ENCODE results near the gene MCIDAS. TPM values are rescaled to one million over a fixed set of nuclear protein-coding genes. Genes with fewer than 3 reads are reported as not detected.

MCIDAS gene
- total and polyA plus RNA-seq, 10 donors = not detected

DNA sequence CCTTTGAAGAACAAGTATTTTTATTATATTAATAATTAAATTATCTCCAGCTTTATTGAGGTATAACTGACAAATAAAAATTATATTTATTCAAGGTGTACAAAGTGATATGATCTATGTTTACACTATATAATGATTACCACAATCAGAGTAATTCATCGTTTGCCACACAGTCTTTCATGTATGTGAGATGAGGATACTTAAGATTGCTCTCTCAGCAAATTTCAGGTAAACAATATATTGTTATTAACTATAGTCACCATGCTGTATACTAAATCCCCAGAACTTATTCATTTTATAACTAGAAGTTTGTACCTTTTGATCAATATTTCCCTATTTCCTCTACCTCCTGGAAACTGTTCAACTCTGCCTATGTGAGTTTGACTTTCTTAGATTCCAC, 22.9 kb upstream of the MCIDAS start:
- DNase-seq = no peak
- peaks cover 0 to 11% (median 9%) of the 10 kb centered on the region in 6 donors for H3K36me3 ChIP-seq
- TF ChIP-seq POLR2A (IDR thresholded peaks at IDR 0.05) = no peak
- no peak for TF ChIP-seq CTCF (IDR thresholded peaks at IDR 0.05 in 8 of 11, conservative IDR thresholded peaks at IDR 0.05 in 3 of 11)
- TF ChIP-seq POLR2AphosphoS5 (IDR thresholded peaks at IDR 0.05) = no peak
- H3K27me3 ChIP-seq (replicated peaks in 1 of 7) = no peaks in the 10 kb centered on the region
- 90 to 93% (median 92%) methylated on average over 1 of the region's 1 CpG for WGBS, 5 donors
- H3K9me3 ChIP-seq = peaks cover 0 to 23% (median 19%) of the 10 kb centered on the region in 8 donors
- no peak overlapping the region for H3K27ac ChIP-seq
- H3K4me1 ChIP-seq = no peaks in the 10 kb centered on the region
- intact Hi-C loops (cut with DNase I; ENCODE audit: low total_unique reads) = no loop called here
- H3K4me3 ChIP-seq = no peak overlapping the region

DNA sequence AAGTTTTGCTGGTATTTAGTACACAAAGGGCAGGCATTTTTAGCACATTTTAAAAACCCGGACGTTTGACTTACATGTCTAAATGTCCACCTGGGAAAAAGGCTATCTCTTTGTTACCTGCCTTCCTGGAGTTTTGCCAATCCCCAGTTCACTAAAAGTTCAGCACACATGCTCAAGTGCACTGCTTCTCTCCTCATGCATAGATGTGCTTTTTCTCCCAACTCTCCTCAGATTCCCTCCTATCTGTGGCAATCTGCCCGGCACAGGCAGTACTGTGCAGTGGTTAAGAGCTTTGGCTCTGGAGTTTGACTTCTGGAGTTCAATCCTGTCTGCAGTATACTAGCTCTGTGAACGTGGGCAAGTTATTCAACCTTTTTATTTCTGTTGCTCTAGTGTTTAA, 14.6 kb upstream of the MCIDAS start:
- intact Hi-C loops (cut with DNase I; ENCODE audit: low total_unique reads) = no loop called here
- 74 to 88% (median 81%) methylated on average over 4 of the region's 4 CpGs for WGBS, 5 donors
- DNase-seq = no peak
- TF ChIP-seq POLR2A (IDR thresholded peaks at IDR 0.05) (no peak), CTCF (IDR thresholded peaks at IDR 0.05 in 8 of 11, conservative IDR thresholded peaks at IDR 0.05 in 3 of 11) (no peak), POLR2AphosphoS5 (IDR thresholded peaks at IDR 0.05) (no peak)
- no peaks in the 10 kb centered on the region for H3K36me3 ChIP-seq
- H3K27ac ChIP-seq = no peak overlapping the region
- H3K4me3 ChIP-seq = no peak overlapping the region
- H3K27me3 ChIP-seq (replicated peaks in 1 of 7) = peaks cover 0 to 32% (median 7%) of the 10 kb centered on the region in 7 donors
- no peaks in the 10 kb centered on the region for H3K9me3 ChIP-seq
- H3K4me1 ChIP-seq = no peaks in the 10 kb centered on the region

GRCh38 chr5:55236800-55237199, 9.7 kb upstream of the MCIDAS start:
- Histone ChIP-seq H3K27ac (no peak overlapping the region), H3K4me3 (no peak overlapping the region), H3K9me3 (no peaks in the 10 kb centered on the region), H3K4me1 (peaks cover 26 to 30% (median 28%) of the 10 kb centered on the region in 6 donors), H3K36me3 (no peaks in the 10 kb centered on the region), H3K27me3 (replicated peaks in 1 of 7) (peaks cover 10 to 81% (median 47%) of the 10 kb centered on the region in 7 donors)
- DNase-seq = no peak
- 80 to 91% (median 86%) methylated on average over 10 of the region's 10 CpGs for WGBS, 5 donors
- intact Hi-C loops (cut with DNase I; ENCODE audit: low total_unique reads) = no loop called here
- TF ChIP-seq CTCF (IDR thresholded peaks at IDR 0.05 in 8 of 11, conservative IDR thresholded peaks at IDR 0.05 in 3 of 11) = no peak
- no peak for TF ChIP-seq POLR2AphosphoS5 (IDR thresholded peaks at IDR 0.05)
- no peak for TF ChIP-seq POLR2A (IDR thresholded peaks at IDR 0.05)

DNA sequence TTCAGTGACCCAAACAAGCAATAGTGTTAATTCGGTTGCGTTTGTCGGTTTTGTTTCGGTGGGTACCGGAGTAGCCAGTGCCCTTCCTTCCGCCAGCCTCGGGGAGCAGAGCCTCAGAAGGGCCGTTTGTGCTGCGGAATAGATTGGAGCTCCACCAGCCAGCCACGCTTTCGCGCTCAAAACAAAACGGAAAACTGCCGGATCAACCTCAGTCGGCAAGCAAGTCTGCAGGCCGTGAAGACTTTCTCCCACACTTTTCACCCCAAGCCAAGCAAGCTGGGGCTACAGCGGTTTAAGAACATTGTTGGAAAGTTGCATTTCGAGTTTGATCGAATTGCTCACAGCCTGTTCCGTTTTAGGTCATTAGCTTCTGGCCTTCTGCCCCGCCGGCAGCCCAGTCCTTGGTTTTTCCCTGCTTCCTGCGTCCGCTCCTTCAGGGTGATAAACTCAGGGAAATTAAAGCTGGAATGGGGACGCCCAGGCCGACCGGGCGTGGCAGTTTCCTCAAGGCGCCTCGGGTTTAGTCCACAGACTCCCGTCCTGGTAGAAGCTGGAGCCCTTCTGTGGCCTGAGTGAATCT, 7.1 kb upstream of the MCIDAS start:
- TF ChIP-seq POLR2AphosphoS5 (IDR thresholded peaks at IDR 0.05) (no peak), POLR2A (IDR thresholded peaks at IDR 0.05) (no peak), CTCF (IDR thresholded peaks at IDR 0.05 in 8 of 11, conservative IDR thresholded peaks at IDR 0.05 in 3 of 11) (no peak)
- intact Hi-C loops (cut with DNase I; ENCODE audit: low total_unique reads) = no loop called here
- no peak overlapping the region for H3K27ac ChIP-seq
- no peaks in the 10 kb centered on the region for H3K36me3 ChIP-seq
- 16 to 19% (median 18%) methylated on average over 27 to 31 of the region's 31 CpGs for WGBS, 5 donors
- peaks cover 32 to 42% (median 38%) of the 10 kb centered on the region in 6 donors for H3K4me1 ChIP-seq
- no peaks in the 10 kb centered on the region for H3K9me3 ChIP-seq
- peak overlapping the region; percentile 42 to 83 (median 59) for H3K4me3 ChIP-seq
- no peak for DNase-seq
- H3K27me3 ChIP-seq (replicated peaks in 1 of 7) = peaks cover 27 to 99% (median 72%) of the 10 kb centered on the region in 7 donors
